ENCODE data around the gene AFAP1L1.
"Not testable (repeated sequence)": the region's sequence is repeated elsewhere in the genome, so short reads cannot be mapped to it uniquely, and the experiment has no call there.

The AFAP1L1 gene

DNA sequence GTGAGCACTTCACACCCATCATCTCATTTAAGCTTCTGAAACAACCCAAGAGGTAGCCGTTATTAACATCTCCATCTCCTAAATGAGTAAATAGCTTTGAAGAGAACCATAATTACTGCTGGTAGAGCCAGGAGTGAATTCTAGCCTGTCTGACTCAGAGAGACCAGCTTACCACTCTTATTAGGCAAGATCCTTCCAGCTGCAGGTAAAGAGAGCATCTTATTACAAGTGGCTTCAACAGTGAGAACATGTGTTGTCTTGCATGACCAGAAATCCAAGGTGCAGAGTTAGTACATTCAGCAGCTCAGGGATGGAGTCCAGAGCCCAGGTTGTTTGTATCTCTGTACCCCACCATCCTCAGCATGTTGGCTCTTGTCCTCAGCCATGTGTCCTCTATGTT is 10.9 kb upstream of the AFAP1L1 start:
- H3K4me3 ChIP-seq (ENCODE audit: low read depth, low read length) = no peak overlapping the region

- H3K4me3 ChIP-seq (ENCODE audit: low read depth, low read length) = no peak overlapping the region
Observed at GRCh38 chr5:149261246-149261645, 10.4 kb upstream of the AFAP1L1 start.

DNA sequence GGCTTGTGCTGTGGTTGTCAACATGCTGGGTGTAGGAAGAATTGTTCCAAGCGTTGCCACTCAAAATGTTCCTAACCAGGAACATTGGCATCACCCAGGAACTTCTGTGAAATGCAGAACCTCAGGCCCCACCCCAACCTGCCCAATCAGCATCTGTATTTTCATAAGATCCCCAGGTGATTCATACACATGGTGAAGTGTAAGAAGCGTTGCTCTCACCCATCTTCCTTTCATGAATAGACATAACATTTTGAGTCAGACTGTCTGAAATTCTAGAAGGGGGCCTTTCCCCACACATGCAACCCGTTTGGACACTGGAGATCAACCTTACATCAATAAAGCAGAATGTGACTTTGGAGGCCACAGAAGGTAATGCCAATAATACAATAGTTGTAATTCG is 9.3 kb upstream of the AFAP1L1 start:
- H3K4me3 ChIP-seq (ENCODE audit: low read depth, low read length) = no peak overlapping the region

DNA sequence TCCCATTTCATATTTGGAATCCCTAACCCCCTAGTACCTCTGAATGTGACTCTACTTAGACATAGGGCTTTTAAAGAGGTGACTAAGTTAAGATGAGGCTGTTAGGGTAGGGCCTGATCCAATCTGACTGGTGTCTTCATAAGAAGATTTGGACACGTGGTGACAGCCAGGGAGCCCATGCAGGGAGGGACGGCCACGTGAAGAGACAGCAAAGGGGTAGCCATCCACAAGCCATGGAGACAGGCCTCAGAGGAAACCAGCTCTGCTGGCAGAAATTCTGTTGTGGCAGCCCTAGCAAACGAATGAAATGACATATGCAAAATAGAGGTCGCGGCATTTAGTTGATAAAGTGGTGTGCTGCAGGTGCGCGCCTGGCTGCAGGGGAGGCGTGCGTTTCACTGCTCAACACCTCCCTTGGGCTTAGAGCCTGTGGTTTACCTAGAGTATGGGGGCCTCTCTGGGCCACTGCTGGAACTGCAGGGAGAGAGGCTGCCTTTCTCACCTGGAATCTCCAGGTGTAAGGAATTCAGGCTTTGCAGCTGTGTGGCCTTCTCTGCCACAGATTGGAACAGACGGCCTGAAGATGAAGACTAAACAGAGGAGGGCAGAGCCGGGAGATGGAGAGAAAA is 7.1 kb upstream of the AFAP1L1 start:
- H3K4me3 ChIP-seq (ENCODE audit: low read depth, low read length) = no peak overlapping the region

- no peak overlapping the region for H3K4me3 ChIP-seq (ENCODE audit: low read depth, low read length)
Observed at GRCh38 chr5:149265068-149265465, 6.6 kb upstream of the AFAP1L1 start.

DNA sequence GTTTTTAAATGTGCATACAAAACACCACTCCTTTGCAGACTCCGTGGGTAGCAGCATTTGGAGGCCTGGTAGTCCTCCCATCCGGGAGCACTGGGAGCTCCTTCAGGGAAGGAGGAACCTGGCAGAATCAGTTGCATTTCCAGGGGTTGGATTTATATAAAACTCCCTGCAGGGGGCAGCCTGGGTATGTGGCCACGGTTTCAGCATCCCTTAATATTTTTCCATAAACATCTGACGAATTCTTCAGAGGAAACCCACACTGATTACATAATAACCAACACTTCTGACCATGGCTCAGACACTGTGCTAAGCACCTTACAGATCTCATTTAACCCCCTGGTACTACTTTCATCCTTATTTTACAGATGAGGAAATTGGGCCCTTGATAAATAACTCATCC is 6.1 kb upstream of the AFAP1L1 start:
- H3K4me3 ChIP-seq (ENCODE audit: low read depth, low read length) = no peak overlapping the region

GRCh38 chr5:149267241-149267973 is 4.3 kb upstream of the AFAP1L1 start:
- H3K4me3 ChIP-seq (ENCODE audit: low read depth, low read length) = no peak overlapping the region

- H3K4me3 ChIP-seq (ENCODE audit: low read depth, low read length) = no peak overlapping the region
Observed at GRCh38 chr5:149268928-149269557, 2.6 kb upstream of the AFAP1L1 start.

DNA sequence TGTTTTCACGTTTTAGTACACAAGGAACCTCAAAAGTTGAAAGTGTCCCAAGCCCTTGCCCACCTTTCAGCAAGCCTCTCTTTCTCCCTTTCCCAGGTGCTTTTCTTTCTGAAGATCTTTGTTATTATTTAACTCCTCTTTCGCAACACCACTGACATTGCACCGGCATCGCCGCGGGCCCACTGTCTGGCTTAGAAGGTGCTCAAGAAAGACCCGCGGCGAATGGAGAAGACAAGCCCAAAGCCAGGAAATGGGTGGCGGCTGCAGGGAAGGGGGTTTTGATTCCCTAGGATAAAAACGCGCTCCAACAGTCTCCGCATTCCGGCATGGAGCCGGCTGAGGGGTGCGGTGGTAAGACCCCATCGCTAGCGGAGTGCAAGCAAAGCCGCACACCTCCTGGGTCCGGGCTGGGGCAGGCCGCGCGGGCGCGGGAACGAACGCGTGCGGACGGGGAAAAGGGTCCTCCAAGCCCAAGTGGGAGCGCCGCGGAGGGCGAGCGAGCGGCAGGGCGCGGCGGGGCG is 404 bp upstream of the AFAP1L1 start:
- H3K4me3 ChIP-seq (ENCODE audit: low read depth, low read length) = peak overlapping the region; percentile 67

DNA sequence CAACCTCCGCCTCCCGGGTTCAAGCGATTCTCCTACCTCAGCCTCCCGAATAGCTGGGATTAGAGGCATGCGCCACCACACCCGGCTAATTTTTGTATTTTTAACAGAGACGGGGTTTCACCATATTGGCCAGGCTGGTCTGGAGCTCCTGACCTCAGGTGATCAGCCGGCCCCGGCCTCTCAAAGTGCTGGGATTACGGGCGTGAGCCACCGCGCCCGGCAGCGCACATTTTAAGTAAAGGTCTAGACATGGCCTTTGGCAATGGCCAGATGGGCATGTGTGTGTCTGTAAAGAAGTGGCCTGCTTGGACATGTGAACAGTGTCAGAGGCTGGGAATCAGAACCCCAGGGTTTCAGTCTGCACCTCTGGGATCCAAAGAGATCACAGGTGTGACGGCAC is 1.1 kb downstream of the AFAP1L1 start:
- not testable (repeated sequence) for H3K4me3 ChIP-seq (ENCODE audit: low read depth, low read length)

DNA sequence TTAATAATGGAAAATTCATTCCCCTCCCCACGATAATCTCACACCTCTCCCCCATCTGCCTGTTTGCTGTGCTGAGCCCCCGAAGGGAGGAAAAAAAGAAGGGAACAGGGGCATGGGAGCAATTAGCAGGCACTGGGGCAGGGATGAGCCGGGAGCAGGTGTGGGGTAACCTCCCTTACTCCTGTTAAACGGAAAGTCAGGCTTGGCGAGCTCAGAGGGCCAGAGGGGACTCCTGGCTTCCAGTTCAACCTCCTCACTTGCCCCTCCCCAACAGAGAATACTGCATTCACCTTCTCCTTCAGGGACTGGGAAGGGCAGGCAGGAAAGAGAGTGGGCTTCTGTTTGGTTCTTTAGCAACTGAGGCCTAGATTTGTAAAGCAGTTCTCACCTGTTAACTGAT is 1.6 kb downstream of the AFAP1L1 start:
- no peak overlapping the region for H3K4me3 ChIP-seq (ENCODE audit: low read depth, low read length)

- H3K4me3 ChIP-seq (ENCODE audit: low read depth, low read length) = no peak overlapping the region
Observed at GRCh38 chr5:149273950-149274349, 2.3 kb downstream of the AFAP1L1 start.

DNA sequence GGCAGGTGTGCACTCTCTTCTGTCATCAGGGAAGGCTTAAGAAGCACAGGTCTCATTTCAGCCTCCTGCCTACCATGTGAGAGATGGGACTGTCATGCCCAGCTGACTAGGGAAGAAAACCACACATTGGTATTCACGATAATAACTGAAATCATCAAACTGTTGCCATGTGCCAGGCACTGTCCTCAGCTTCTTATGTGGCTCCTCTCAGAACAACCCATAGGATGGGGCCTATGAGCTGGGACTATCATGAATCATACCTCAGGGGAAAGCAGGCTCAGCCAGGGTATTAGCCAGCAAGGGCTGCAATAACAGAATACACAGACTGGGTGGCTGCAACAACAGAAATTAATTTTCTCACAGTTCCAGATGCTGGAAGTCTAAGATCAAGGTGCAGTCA is 3.3 kb downstream of the AFAP1L1 start:
- no peak overlapping the region for H3K4me3 ChIP-seq (ENCODE audit: low read depth, low read length)

DNA sequence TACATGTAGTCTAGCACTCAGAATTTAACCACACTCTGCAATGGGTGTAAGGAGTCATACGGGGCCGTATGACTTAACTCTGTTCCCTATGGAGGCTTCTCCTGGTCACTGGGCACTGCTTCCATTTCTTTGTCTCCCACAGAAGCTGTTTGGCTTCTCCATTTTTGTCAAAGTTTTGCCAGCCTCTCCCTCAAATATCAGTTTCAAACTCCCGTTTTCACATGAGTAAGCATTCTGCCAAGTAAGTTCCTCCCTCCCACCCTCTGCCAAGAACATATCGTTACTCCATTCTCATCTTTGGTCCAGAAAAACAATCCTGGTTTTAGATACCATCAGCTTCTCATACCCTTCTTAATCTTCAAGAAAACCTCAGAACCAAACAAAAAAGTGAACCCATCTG is 6.1 kb downstream of the AFAP1L1 start:
- no peak overlapping the region for H3K4me3 ChIP-seq (ENCODE audit: low read depth, low read length)

DNA sequence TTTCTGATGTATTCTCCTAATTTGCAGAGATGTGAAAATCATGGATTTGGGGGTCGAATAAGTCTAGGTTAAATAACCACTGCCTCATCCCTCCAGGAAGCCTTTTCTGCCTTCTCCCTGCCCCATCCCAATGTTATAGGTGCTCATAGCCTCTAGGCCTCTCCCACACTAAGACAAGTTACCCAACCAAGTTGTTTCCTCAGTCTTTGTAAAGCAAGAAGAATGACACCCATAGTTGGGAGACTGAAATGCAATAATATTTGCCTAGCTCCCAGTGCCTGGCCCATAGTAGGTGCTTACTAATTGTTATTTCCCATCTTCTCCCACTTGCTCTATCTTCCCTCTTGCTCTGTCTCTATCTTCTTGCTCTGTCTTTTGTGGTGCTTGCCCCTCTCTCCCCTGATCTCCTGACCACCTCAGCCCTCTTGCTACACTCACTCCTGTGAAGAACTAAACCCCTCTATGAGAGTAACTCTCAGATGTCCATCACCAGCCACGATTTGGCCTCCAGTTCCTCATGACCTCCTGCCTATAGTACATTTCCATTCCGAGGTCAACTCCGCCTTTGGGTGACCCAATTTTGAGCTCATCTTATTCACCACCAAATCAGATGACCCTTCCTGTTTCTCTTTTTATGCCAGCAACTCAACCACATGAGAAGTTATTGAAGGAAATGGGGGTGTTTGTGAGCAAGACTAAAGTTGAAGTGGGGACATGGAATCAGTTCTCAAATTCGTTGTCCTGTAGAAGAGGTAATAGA is 7.0 kb downstream of the AFAP1L1 start:
- H3K4me3 ChIP-seq (ENCODE audit: low read depth, low read length) = no peak overlapping the region

GRCh38 chr5:149279661-149280060 is 8.0 kb downstream of the AFAP1L1 start:
- H3K4me3 ChIP-seq (ENCODE audit: low read depth, low read length) = no peak overlapping the region

GRCh38 chr5:149280124-149280523 is 8.5 kb downstream of the AFAP1L1 start:
- no peak overlapping the region for H3K4me3 ChIP-seq (ENCODE audit: low read depth, low read length)

GRCh38 chr5:149280802-149281201 is 9.1 kb downstream of the AFAP1L1 start:
- H3K4me3 ChIP-seq (ENCODE audit: low read depth, low read length) = no peak overlapping the region

DNA sequence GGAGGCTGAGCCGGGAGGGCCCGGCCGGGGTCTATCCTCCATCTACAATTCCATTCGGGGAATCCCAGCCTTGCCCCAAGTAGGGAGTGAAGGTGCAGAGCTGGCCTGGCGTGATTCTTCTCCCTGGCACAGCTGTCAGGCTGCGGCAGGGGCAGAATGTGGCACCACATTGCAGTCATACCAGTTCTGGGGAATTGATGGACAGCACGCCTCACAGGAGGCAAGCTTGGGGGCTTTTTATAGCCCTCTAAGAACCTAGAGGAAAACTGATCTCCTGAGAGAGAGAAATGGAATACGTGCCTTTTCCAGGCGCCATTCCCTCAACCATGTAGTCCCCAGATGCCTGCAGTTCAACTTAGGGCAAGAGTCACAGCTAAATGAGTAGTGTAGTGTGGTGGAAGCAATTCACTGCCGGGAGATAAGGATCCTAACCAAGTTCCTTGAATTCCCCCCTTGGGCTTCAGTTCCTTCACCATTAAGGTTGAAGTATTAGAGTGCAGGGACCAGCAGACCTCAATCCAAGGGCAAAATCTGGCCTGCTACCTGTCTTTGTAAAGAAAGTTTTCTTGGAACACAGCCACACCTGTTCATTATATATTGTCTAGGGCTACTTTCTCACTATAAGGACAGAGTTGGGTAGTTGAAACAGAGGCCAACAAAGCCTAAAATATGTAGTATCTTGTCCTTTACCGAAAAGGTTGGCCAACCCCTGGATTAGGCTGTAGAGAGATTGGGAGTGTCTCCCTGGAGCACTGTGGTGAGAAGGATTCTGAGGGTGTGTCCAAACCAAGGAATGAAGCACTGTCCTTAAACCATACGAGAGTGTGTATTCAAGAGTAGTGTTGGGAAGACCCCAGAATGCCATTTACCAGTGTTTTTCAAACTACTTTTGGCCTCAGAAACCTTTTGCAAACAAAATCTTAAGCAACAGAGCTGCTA is 10.6 kb downstream of the AFAP1L1 start:
- H3K4me3 ChIP-seq (ENCODE audit: low read depth, low read length) = no peak overlapping the region

DNA sequence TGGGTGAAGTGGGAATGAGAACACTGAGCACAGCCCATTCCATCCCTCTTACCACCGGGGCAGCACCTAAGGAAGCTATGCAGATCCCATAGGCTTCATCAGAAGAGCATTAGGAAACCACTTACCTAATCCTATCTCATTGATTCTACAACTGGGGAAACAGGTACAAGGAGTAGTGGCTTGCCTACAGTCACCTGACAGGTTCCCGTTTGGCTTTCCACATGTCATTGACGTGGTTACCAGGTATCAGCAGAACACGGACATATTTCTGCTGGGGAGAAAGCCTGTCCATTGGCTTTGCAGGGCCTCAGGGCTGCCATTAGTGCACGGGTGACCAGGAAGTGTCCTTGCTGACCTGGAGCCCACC is 11.3 kb downstream of the AFAP1L1 start:
- no peak overlapping the region for H3K4me3 ChIP-seq (ENCODE audit: low read depth, low read length)
